SK-MEL-5 (cell line): Measurements from ENCODE around the gene OSGEP. TPM values are rescaled to one million over a fixed set of nuclear protein-coding genes. Genes with fewer than 3 reads are reported as not detected.
"Not testable (repeated sequence)": the region's sequence is repeated elsewhere in the genome, so short reads cannot be mapped to it uniquely, and the experiment has no call there.

Experiments
- DNase-seq: peaks from one replicate; pipeline ENCODE4 v3.0.0-alpha.2; 2016; ENCODE audit warnings: low read depth, low spot score
- in situ Hi-C: cut with HindIII; loops from 2 replicates; pipeline ENCODE4 v1.10.0; 2016; ENCODE audit warnings: low sequenced_read_pairs, high pct_unique_total_duplicates, low pct_unique_long_range_greater_than_20kb
- total RNA-seq: library from RNA; depleted of rRNA; stranded (reverse); fragments of >200 nt; shearing (Covaris generic); gene quantifications from 2 replicates; pipeline ENCODE4 v1.2.3, GENCODE V29; 2014

Gene OSGEP
- total RNA-seq, 1 experiment from 2014 or later: 15.9 TPM

DNA sequence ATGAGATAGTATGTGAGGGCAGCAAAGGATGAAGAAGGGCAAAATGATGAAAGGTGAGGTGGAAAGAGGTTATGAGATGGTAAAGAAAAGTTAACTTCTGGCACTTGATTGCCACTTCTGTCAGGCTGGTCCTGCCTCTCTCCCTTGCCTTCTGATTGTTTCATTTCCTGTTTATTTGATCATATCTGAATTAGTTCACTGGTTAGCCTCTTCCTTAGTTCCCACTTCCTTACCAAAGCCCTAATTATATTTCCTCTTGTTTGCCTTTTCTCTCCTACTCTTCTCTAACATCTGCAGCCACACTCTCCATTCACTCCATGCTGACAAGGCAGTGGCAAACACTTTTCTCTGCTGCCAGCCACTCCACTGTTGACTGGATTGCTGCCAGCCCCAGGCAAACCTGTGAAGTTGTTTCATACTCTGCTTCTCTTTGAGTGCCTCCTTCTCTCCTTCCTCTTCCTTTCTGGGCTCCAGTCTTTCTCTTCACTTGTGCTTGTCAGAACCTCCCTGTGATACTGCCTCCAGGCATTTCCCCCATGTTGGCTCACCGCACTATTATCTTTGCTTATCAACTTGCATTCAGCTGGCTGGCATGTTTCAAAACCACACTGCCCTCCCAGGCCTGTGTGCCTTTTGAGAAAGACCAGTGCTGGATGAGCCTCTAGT, 22.7 kb upstream of the OSGEP start:
- DNase-seq: peak; percentile 20
- in situ Hi-C loops: no loop called here

DNA sequence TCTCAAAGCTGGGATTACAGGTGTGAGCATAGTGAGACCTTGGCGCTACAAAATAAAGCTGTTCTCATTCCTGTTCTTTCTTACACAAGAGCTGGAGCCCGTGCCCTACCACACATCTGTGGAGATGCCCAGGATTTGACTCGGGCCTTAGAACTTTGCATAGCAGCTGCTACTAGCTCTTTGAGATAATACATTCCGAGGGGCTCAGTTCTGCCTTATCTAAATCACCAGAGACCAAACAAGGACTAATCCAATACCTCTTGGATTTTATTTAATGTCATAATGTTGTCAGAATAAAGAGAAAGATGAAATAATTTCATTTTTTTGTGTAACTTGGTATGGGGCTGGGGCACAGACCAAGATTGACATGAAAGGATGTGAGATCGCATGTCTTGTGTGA, 22.2 kb upstream of the OSGEP start:
- no peak for DNase-seq
- in situ Hi-C loops: no loop called here

DNA sequence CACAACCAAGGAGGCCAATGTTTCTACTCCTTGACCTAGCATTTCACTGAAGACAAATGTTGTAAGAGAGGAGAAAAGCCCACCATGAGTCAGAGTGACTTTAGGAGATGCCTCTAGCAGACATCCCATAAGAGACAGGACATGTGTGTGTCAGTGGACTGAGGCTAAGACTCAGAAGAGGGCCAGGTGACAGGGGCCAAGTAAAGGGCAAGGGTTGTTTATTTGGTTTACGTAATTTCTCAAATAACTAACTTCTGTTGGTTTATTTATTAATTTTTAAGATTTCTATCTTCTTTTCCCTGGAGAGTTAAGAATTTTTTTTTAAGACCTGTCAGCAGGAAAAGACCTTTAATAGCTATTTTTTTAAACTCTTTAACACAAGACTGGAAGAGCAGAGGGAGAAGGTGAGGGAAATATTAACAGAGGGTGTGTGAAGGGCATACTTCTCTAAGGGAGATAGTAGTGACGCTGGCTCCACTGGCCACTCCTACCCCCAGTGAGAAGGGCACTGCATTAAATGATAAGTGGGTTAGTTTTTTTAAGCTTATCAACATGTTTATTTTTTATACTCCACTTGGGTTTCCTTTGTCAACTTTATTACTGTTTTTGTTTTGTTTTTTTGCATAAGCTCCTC, 18.0 kb upstream of the OSGEP start:
- in situ Hi-C loops: no loop called here
- no peak for DNase-seq

DNA sequence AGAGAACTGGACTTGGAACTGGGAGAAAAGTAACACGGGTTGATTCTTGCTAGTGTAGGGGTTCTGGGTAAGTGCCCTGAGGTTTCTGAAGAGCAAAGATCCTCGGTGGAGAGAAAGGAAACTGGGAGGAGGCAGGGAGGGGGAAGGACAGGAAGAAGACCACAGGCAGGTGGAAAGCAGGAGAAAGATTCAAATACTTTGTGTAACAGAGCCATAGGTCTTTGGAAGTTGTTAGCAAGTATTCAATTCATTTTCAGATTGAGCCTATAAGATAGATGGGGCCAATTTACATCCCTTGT, 15.9 kb upstream of the OSGEP start:
- DNase-seq: no peak
- in situ Hi-C loops: no loop called here

DNA sequence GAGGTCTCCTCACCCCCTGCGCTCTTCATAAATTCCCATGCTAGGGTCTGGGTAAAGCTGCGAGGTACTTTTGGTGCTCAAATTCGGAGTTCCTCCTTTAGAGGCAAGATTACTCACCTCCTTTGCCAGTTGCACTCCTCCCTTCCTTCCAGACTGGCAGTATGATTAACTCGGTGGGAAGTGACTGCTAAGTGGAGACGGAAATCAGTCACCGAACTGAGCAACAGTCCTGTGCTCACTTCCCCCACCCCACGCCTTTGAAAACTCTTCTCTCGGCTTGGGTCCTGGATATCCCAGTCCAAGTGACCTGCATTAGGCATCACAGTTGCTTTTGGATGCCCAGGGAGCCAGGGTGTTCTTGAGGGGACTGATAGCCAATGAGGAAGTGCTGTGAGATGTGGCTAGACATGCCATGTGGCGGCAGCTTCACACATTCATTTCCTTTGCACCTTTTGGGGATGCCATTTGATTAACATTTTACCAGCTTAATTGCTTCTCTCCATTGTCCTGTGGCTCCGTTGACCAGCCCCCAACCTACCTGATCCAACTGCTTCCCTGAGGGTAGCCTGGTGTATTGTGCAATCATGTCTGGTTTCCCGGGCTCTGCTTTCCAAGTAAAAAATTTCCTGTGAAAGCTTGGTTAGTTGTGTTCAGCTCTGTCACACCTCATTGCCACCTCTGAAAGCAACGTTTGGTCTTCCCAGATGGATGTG, 15.4 kb upstream of the OSGEP start:
- DNase-seq: peak; percentile 19
- in situ Hi-C loops: no loop called here

DNA sequence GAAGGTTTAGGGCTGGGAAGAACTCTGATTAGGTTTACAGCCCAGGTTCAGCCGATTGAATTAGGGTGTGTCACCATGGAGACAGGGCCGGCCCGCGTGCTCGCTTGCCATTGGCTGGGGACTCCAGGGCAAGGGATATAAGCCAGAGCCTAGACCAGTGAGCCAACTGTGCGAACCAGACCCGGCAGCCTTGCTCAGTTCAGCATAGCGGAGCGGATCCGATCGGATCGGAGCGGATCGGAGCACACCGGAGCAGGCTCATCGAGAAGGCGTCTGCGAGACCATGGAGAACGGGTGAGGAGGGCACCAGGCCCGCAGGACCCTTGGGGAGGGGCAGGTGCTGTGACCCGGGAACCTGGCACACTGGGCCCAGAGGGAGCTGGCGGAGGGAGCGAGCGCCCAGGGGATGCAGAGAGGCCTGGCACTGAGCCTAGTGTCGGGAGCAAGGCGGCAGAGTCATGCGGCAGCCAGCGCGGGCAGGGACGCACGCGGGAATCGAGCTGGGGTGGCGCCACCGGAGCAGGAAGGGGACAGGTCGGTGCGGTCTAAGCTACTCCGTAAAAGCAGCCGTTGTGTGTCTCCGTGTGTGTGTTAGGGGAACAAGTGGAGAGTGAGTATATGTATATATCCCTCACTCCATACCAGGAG, 14.8 kb upstream of the OSGEP start, which contains the start of gene PNP:
PNP (plus strand) TSS at position 165 of the 648 bp plus-strand sequence; CDS start at position 284, 119 bp downstream.
- peak; percentile 82 for DNase-seq
- in situ Hi-C loops: no loop called here

GRCh38 chr14:20468764-20469241, 14.2 kb upstream of the OSGEP start:
- DNase-seq: no peak
- in situ Hi-C loops: no loop called here

DNA sequence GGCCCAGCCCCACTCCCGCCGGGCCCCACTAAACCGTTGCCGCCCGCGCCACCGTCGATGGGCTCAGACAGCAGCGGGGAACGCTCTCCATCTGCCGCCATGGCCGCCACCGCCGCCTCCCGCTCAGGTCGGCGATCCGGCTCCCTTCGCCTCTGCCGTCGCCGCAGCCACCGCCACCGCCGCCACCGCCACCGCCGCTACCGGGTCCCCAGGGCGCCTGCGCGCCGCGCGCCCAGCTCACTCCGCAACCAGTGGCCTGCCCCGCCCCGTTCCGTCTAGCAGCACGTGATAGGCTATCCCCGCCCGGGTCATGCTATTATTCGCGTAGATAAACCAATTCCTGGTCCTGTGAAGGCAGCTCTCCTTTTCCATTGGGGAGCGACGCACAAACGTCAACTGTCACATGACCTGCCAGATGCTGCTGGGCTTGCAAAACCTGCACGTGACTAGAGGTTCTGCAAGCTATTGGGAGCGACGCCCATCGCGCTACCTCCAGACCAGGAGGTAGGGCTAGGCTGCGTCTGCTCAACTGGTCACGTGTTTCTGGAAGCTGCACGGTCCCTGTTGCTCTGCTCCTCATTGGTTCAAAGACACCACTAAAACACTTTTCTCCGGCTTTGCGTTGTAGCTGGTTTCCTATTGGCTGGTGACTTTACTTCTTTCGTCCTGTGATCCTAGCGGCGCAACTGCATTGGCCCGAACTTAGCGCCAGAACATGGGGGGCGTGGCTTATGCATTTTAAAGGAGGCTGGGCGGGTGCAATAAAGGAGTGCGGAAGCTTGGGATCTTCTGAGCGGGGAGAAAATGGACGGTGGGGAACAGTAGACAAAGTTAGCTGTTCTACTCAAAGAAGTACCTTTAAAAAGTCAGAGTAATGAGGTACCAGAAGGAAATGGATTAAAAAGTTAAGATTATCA, 6.9 kb upstream of the OSGEP start, which contains the start of gene PIP4P1:
PIP4P1 (minus strand) TSS at position 210 of the 917 bp plus-strand sequence; CDS start at position 101, 109 bp downstream.
- in situ Hi-C loops: no loop called here
- DNase-seq: peak; percentile 99

DNA sequence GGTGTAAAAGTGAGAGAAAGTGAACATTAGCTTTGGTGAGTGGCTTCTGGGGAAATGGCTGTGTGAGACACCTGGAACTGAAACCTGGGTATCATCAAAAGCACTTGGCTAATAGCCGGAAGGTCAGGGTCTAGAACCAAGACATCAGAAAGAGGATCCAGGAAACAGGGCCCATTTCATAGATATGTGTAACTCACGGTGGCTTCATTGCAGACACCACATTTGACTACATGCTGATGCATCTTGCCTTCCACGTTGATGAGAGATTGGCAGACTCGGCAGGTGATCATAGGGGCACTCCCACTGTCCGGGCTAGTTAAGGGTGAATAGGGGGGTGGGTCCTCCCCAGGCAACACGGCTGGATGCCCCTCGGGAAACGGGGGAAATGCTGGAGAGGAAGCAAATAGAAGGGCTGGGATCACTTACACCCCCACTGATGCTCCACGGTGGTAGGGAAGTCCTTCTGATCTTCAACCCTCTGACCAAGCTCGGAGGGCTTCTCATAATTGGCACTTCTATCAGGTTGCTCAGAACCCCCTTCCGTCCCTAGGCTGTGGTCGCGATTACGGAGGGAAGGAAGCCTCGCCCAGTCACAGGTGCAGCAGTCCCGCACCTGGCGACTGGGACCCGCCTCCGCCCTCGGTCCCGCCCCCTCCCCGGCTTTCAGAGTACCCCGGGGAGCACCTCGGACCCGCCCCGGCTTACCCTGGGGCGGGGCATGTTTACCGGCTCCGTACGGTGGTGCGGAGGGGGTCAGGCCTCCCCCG, 6.0 kb upstream of the OSGEP start:
- no peak for DNase-seq
- in situ Hi-C loops: no loop called here

GRCh38 chr14:20458031-20458789, 3.6 kb upstream of the OSGEP start:
- in situ Hi-C loops: no loop called here
- no peak for DNase-seq

DNA sequence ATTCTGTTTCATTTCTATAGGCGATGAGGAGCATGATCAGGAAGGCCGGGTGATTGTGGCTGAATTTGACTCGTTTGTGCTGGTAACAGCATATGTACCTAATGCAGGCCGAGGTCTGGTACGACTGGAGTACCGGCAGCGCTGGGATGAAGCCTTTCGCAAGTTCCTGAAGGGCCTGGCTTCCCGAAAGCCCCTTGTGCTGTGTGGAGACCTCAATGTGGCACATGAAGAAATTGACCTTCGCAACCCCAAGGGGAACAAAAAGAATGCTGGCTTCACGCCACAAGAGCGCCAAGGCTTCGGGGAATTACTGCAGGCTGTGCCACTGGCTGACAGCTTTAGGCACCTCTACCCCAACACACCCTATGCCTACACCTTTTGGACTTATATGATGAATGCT, 2.4 kb upstream of the OSGEP start:
- in situ Hi-C loops: no loop called here
- DNase-seq: no peak

- in situ Hi-C loops: no loop called here
- no peak for DNase-seq
Measured at GRCh38 chr14:20455355-20456300, 1.0 kb upstream of the OSGEP start.

GRCh38 chr14:20452831-20453230, 1.8 kb downstream of the OSGEP start:
- DNase-seq, in situ Hi-C loops: not testable (repeated sequence)

DNA sequence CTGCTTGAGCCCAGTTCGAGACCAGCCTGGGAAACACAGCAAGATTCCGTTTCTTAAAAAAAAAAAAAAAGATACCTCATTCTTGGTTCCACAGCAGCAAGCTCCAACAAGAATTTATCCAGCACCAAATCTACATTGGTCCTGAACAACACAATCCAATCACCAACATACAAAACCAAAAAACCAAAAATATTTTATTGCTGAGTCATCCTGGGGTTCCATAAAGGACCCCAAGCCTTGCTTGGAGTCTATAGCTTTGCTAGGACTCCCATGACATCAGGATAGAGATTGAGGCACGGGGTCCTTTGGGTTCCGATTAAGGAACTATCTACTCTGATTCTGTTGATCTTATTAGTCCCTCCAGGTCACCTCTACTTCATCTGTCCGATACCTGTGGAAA, 7.7 kb downstream of the OSGEP start:
- in situ Hi-C loops: no loop called here
- no peak for DNase-seq

GRCh38 chr14:20443650-20444049, 11.0 kb downstream of the OSGEP start:
- in situ Hi-C loops, DNase-seq: not testable (repeated sequence)
